Upper lobe of left lung (tissue), 4 donors: ENCODE data around the gene NCF4.

Source experiments
- POLR2A ChIP-seq, 4 donors: fragments of 450-650 bp; IDR thresholded peaks; one replicate each; pipeline ENCODE4 v1.5.1; 2016 to 2017; ENCODE audit warnings: antibody characterized with exemption in 4 of 4, mild to moderate bottlenecking in 2 of 4
- POLR2AphosphoS5 ChIP-seq, 2 donors: sonication (generic); formaldehyde crosslinking; IDR thresholded peaks; one replicate each; pipeline ENCODE4 v1.5.1; 2017; ENCODE audit warnings: antibody characterized with exemption in 2 of 2
- TF ChIP-seq, protein P1 (sequence below), 6 experiments: fragments of 450-650 bp in 4 of 6; fragments of 200-600 bp in 2 of 6; sonication (generic) in 2 of 6; IDR thresholded peaks; one replicate each; pipeline ENCODE4 v1.5.1; 2016 to 2019; ENCODE audit warnings: antibody characterized with exemption in 6 of 6

GRCh38 chr22:36870250-36870649 lies 9.4 kb downstream of the NCF4 start:
- TF ChIP-seq, protein P1, sequence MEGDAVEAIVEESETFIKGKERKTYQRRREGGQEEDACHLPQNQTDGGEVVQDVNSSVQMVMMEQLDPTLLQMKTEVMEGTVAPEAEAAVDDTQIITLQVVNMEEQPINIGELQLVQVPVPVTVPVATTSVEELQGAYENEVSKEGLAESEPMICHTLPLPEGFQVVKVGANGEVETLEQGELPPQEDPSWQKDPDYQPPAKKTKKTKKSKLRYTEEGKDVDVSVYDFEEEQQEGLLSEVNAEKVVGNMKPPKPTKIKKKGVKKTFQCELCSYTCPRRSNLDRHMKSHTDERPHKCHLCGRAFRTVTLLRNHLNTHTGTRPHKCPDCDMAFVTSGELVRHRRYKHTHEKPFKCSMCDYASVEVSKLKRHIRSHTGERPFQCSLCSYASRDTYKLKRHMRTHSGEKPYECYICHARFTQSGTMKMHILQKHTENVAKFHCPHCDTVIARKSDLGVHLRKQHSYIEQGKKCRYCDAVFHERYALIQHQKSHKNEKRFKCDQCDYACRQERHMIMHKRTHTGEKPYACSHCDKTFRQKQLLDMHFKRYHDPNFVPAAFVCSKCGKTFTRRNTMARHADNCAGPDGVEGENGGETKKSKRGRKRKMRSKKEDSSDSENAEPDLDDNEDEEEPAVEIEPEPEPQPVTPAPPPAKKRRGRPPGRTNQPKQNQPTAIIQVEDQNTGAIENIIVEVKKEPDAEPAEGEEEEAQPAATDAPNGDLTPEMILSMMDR (IDR thresholded peaks at IDR 0.05): no peak
- TF ChIP-seq POLR2A (IDR thresholded peaks at IDR 0.05): no peak
- TF ChIP-seq POLR2AphosphoS5 (IDR thresholded peaks at IDR 0.05): no peak
